ENCODE measurements around the gene XIRP1.

Gene XIRP1

DNA sequence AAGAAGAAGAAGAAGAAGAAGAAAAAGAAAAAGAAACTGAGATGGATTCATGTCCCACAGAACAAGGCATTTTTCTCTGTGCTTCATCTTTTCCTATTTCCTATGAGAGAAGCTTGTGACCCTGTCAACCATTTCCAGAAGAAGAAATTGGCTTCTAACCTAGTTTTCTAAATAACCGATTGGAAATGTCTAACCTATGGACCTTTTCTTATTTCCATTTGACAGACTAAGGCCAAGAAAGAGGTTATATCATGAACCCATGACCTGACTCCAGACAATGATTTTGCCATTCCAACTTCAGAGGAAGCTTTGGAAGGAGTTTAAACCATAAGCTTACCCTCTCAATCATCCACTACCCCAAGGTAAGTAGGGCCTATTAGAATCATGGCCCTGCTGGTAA is 22.7 kb downstream of the XIRP1 start:
- TF ChIP-seq, protein P1, sequence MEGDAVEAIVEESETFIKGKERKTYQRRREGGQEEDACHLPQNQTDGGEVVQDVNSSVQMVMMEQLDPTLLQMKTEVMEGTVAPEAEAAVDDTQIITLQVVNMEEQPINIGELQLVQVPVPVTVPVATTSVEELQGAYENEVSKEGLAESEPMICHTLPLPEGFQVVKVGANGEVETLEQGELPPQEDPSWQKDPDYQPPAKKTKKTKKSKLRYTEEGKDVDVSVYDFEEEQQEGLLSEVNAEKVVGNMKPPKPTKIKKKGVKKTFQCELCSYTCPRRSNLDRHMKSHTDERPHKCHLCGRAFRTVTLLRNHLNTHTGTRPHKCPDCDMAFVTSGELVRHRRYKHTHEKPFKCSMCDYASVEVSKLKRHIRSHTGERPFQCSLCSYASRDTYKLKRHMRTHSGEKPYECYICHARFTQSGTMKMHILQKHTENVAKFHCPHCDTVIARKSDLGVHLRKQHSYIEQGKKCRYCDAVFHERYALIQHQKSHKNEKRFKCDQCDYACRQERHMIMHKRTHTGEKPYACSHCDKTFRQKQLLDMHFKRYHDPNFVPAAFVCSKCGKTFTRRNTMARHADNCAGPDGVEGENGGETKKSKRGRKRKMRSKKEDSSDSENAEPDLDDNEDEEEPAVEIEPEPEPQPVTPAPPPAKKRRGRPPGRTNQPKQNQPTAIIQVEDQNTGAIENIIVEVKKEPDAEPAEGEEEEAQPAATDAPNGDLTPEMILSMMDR (IDR thresholded peaks at IDR 0.05; ENCODE audit: control insufficient read depth, insufficient read depth, low read depth, low read length, missing control alignments) = no peak
- no peak overlapping the region for H3K4me3 ChIP-seq (ENCODE audit: control insufficient read depth, low read depth, low read length)
- no peak for DNase-seq (ENCODE audit: low read depth)

DNA sequence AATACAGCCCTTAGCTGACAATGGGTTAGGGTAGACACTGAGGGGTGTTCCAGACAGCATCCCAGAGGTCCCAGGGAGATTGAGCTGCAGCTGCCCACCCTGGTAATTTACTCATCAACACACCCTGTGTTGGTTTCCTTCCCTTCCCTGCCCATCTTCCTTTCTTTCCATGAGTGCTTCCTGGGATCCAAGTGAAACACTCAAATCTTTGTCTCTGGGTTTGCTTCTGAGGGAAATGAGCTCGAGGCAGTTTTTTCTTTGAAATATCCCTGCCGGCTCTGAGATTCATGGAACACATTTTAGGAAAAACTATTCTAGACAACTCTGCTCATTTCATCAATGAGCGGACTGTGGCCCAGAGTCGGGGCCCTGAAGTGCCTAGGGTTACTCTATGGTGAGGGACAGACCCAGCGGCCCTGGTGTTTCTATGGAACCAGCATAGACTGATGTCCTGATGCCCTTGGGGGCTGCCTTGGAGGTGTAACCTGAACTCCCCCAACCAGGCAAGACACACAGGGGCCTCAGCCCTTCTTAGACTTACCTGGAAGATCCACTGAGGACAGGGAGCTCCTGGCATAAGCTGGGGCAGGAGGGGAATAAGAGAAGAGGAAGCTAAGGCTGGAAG is 24.1 kb downstream of the XIRP1 start:
- DNase-seq (ENCODE audit: low read depth) = no peak
- TF ChIP-seq, protein P1 (IDR thresholded peaks at IDR 0.05; ENCODE audit: control insufficient read depth, insufficient read depth, low read depth, low read length, missing control alignments) = no peak
- no peak overlapping the region for H3K4me3 ChIP-seq (ENCODE audit: control insufficient read depth, low read depth, low read length)

DNA sequence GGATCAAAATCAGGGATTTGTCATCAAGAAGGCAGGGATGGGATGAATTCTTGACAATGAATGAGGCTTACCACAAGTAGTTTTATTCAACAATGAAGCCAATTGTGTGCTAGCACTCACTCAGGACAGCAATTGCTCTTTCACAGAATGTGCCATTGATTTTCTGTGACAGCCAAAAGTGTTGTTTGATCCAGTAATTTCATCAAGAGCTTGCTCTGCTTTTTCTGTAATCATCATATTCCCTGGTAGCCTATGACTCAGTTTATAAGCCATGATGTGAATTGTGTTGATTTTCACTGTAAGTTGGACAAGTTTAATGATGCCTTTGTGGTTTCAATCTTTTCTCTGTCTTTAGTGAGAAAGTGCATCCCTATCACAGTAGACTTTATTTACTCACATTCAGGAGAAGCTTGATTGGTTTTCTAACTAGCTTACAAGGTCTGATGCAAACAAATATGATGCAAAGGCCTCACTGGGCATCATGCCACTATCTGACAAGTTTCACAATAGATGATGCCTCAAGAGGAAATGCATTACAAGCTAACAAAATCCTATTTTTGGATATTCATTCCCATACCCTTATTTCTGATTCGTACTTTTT is 25.4 kb downstream of the XIRP1 start:
- peak; percentile 97 for DNase-seq (ENCODE audit: low read depth)
- H3K4me3 ChIP-seq (ENCODE audit: control insufficient read depth, low read depth, low read length) = no peak overlapping the region
- TF ChIP-seq, protein P1 (IDR thresholded peaks at IDR 0.05; ENCODE audit: control insufficient read depth, insufficient read depth, low read depth, low read length, missing control alignments) = no peak

DNA sequence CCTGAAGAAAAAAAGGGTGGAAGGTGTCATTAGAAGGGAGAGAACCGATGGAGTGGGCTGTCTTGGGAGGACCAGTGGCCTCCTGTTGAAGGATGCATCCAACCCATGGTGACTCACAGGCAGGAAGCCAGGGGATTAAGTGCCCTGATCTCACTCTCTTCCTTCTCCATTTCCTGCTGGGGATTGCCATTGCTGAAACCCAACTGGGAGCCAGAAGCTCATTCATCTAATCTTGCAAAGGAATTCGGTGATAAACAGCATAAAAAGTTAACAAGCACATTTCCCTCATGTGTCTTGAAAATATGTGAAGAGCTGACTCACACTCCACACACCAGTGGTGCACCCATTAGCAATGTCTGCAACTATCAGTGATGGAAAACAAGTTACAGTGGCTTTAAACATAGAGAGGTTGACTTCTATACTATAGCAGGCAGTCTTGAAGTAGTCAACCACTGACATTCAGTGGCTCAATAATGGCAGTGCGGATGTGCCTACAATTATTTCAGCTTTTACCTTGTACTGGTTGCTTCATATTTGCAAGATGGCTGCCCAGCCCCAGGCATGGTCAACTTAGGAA is 26.2 kb downstream of the XIRP1 start:
- DNase-seq (ENCODE audit: low read depth) = peak; percentile 93
- no peak overlapping the region for H3K4me3 ChIP-seq (ENCODE audit: control insufficient read depth, low read depth, low read length)
- TF ChIP-seq, protein P1 (IDR thresholded peaks at IDR 0.05; ENCODE audit: control insufficient read depth, insufficient read depth, low read depth, low read length, missing control alignments) = no peak

DNA sequence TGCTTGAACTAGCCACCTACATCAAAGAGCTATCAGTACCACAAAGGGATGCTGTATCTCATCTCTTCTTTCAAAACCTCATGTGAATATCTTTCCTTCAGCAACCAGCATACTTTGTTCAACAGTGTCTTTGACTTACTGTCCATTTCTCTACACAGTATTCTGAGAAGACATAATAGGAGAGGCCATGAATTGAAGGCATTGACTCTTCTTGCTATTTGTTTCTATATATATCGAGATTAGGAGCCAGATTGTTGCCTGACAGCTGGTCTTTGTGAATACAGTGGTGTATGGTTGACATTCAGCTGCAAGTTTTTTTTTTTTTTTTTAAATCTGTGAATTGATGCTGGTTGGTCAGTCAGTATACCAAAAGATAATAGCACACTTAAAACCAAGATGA is 26.9 kb downstream of the XIRP1 start:
- DNase-seq (ENCODE audit: low read depth) = no peak
- TF ChIP-seq, protein P1 (IDR thresholded peaks at IDR 0.05; ENCODE audit: control insufficient read depth, insufficient read depth, low read depth, low read length, missing control alignments) = no peak
- H3K4me3 ChIP-seq (ENCODE audit: control insufficient read depth, low read depth, low read length) = no peak overlapping the region

DNA sequence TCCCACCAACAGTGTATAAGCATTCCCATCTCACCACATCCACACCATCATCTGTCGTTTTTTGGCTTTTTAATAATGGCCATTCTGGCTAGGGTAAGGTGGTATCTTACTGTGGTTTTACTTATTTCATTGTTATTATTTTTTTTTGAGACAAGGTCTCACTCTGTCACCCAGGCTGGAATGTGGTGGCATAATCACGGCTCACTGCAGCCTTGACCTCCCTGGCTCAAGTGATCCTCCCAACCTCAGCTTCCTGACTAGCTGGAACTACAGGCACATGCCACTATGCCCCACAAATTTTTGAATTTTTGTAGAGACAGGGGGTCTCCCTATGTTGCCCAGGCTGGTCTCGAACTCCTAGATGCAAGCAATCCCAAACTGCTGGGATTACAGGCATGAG is 28.0 kb downstream of the XIRP1 start:
- TF ChIP-seq, protein P1 (IDR thresholded peaks at IDR 0.05; ENCODE audit: control insufficient read depth, insufficient read depth, low read depth, low read length, missing control alignments) = no peak
- H3K4me3 ChIP-seq (ENCODE audit: control insufficient read depth, low read depth, low read length) = no peak overlapping the region
- no peak for DNase-seq (ENCODE audit: low read depth)
